Raji (cell line): ENCODE data around the gene TFAP2A.

Experiments
- POLR2A ChIP-seq: IDR thresholded peaks from 2 replicates; pipeline ENCODE4 v1.6.1; 2011; ENCODE audit warnings: low read depth, low read length, control low read depth; ENCODE audit not compliant: insufficient read depth

Gene TFAP2A

DNA sequence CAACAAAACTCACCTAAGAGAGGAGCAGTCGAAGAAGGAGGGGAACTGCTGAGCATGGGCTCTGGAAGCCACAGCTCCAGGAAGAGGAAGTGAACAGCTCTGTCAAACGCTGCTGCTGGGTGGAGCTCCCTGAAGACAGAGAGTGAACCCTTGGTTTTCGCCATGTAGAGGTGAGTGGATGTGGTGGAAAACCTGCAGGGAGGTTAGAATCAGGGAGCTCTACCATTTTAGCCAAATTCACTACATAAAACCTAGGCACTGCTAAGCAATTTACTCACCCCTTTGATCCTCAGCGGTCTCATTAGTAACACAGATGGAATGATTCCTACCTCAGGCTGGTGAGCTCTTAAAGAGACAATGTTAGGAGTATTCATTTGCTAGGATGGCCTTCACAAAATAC is 19.4 kb upstream of the TFAP2A start:
- TF ChIP-seq POLR2A = no peak

DNA sequence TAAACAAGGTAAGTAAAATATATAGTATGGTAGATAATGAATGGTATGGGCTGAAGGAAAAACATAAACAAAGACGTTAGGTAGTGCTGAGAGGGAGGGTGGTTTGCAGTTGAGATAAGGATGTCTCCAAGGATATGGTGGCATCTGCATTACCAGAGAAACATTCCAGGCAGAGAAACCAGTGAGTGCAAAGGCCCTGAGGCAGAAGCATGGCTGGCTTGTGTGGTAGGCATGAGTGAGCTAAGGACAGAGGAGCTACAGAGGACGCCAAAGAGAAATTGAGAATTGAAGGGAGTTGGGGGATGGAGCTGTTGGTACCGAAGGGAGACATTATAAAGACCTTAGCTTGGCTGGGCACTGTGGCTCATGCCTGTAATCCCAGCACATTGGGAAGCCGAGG is 18.4 kb upstream of the TFAP2A start:
- no peak for TF ChIP-seq POLR2A

DNA sequence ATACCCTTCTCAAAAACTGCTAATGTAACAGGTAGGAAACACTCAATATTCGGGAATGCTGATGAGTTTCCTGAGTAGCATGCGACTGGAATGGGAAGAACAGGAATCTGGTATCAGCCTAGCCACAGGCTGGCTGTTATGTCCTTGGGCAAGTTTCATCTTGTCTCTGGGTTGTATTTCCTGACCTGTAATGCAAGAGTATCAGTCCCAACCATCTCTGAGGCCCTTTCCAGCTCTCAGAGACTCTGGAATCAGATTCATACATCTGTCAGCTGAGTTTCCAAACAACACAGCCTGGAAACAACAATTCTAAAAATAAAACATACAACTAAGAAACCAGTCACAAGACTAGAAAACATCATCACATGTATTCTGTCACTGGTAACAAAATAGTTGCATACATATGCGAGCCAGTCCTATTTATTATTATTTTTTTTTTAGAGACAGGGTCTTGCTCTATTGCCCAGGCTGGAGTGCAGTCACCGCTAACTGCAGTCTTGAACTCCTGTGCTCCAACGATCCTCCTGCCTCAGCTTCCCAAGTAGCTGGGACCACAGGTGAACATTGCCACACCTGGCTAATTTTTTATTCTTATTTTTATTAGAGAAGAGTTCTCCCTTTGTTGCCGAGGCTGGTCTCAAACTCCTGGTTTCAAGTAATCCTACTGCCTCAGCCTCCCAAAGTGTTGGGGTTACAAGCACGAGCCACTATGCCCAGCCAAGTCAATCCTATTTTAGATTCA is 16.7 kb upstream of the TFAP2A start:
- no peak for TF ChIP-seq POLR2A

DNA sequence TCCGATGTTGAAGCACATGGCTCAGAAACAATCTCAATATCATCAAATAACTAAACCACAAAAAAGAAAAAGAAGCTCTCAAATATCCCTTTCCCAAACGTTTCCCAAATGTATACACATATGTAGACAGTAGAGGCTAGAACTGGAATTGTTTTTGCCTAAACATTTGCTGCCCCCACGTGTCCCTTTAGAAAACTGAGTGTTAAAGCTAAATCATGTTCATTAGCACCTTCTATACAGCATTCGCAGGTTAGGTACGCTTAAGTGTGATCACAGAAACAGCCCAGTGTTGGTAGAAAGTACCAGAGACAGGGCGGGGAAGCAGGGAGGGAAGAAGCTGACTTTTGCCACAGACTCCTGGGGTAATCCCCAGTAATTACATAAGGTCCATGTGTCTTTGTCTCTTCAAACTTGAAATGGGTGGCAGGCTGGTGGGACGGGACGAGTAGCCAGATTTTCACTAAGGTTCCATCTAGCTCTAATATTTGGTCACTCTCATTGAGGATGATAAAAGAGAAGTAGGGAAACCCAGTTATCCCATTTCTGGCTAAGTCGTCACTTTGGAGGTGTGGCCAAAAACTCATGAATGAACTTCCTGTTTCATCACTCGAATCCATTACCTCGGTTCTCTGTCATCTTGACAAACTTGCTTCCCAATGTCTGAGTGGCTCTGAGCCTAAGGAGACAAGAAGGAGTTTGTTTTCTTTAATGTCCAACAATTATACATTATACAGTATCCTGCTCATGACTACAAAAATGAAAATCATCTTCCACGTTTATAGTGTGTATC is 15.0 kb upstream of the TFAP2A start:
- no peak for TF ChIP-seq POLR2A

DNA sequence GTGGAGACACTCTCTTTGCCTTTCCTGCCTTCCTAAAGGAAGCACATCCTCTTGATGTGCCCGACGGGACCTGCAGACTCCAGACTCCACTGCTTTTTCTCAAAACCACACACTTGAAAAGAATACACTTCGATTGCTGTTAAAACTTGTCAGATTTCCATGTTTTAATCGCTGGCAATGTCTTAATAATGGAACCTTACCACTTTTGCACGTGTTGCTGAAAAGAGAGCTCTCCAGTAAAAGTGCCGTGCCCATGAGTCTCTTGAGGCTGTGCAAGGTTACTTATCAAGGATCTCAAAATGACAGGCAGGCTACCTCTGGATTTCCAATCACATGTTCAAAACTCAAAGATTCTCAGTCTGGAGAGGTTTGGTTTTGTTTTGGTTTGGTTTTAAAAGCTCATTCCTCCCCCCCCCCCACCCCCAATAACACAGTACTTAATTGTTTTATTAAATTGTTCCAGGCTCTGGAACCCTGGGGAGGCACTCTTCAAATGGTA is 12.0 kb upstream of the TFAP2A start:
- TF ChIP-seq POLR2A = no peak

DNA sequence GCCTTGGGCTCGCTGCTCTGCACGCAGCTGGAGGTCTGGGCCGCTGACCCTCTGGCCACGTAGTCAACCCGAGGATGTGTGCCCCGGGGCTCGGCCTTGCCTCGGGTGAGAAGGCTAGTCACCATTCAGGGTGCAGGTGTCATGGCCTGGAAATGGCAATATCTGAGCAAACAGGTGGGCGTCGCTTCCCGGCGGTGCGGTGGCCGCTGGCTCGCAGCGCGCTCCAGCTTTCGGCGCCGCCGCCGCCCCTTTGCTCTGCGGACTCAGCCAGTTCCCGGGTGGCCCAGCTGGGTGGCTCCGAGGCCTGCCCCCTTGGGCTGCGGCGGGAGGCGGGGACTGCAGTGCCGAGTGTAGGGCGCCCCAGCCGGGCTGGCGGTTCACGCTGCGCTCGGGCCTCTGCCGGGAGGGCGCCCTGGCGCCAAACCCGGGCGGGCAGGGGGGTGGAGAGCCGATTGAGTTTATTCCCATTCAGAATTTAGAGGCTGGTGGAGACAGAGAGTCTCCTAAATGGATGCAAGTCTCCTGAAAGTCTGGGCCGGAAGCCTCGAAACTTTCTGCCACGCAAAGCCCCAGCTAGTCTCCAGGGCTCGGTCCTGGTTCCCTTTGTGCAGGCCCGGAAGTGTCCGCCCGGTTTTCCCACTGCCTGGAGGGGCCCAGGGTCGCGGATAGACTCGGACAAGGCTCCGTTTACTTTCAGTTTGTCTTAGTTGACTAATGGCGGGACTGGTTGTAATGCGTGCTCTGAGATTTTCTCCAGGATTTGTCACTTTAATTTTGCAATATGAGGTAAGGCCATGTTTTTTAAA is 11.3 kb upstream of the TFAP2A start:
- no peak for TF ChIP-seq POLR2A

DNA sequence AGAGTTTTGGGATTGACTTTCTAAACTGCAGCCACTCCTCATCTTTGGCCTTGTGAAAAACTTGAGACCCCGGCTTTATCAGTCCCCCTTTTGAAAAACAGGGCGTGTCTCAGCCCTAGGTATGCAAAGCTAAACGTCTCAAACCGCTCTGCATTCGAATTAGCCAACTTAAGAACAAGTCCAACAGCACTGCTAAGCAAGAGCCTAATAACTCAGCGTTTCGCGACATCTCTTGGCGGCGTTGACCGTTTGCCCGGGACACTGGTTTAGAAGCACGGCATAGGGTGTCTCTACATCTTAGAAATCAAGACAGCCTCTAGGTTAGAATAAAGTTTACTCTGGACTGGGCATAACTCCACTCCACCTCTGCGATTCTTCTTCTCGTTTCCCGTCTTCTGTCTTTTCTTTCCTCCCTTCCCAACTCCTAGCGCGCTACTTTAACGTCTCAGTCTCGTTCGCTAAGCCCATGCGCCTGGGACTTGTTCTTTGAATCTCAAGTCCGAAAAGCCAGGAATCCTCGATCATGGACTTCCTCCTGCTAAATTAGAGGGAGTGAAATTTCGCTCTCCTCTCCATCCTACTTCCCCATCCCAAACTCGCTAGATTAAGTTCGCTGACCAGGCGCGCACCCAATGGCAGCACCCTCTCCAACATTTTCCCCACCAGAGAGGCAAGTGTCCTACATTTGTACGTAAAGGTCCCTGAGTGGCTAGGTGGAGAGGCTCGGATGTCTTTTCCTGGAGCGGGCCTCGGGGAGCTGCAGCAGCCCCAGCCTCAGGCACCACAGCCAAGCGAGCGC is 10.5 kb upstream of the TFAP2A start:
- TF ChIP-seq POLR2A = no peak

DNA sequence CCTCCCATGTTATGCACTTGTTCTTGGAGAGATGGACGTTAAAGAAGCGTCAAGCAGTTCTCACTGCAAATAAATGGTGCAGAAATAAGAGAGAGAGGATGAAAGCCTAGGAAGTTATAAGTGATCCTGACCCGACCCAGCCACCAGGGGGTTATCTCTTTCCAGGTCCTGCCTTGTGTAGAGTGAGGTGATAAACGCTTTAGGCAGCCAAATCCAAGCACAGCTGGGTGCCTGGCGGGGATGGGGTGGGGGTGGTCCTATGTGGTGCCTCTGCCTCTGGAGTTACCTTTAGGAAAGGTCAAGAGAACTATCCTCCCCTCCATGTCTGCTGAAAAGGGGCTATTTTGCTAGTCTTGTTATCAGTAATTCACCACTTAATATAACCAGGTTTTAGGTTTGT is 9.2 kb upstream of the TFAP2A start:
- TF ChIP-seq POLR2A = no peak

DNA sequence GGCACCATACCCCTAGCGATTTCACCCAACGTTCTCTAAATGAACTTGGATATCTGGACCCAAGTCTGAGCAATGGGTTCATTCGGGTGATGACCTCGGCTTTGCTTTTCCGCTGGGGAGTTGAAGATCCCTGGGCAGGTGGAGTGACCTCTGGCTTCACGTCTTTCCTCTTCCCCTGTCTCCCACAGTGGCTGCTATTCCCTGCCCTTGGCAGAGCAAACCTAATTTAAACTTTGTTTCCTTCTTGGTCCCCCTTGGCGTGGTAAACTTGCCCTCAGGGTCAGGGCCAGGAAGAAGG is 7.8 kb upstream of the TFAP2A start:
- no peak for TF ChIP-seq POLR2A

DNA sequence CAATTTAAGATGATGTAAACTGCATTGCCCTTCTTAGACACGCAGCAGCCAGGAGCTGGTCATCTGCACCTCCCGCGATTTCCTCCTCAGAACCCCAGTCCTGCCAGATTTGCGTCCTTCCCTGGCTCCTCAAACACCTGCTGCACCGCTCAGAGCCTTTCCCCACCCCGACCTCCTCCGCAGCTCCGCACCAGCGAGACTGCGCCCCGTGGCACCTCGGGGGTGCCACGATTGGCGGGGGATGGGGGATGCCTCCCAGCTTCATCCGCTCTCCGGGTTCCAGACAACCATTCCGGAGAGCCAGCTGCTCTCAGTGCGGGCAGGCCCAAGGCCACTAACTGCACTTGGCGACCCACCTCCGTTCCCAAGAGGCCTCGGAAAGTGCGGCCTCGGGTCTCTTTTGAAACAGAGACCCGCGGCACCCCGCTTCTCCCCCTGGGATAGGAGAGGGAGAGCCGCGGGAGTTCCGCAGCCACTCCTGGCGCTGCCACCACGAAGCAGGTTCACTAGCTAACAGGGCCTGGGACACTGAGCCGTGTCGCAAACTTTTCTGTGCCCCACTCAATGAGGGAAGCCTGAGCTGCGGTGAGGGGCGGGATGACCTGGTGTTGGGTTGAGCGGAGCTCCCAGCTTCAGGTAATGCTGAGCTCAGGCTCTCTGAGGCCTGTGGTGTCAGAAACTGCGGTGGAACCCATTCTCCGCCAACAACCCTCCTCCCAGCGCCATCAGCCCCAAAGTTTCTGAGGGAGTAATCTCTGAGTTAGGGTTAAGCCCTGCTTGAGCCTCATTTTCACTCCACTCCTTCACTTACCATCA is 7.3 kb upstream of the TFAP2A start:
- TF ChIP-seq POLR2A = no peak

DNA sequence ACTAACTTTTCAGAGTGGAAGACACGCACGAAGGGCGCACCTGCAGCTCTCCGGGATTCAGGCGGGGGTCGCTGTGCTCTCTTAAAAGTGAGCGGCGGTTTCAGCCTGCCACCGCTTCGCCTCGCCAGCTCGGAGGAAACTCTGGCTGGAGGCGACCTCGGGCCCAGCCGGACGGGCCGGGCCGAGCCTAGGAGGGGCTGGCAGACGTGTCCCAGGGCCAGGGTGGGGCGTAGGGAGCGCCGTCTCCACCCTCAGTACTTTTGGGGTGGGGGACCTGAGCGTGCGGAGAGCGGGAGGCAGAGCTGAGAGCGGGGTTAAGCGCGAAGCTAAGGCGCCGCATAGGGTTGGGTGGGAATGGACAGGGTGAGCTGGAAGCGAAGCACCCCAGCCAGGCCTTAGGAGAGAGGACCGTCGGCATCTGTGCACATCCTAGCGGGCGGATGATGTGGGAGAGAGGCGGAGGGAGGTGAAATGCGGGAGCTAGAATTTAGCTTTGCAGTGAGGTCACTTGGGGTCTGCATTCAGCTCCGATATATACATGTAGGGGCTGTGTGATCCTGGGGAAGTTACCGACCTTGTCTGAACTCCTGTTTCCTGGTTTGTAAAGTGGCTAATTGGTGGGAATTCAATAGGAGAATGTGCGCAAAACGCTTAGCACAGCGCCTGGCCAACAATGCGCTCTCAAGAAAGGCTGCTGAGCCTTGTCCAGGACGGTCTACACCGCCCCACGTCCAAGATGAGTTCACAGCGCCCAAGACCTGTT is 6.5 kb upstream of the TFAP2A start:
- TF ChIP-seq POLR2A = no peak

DNA sequence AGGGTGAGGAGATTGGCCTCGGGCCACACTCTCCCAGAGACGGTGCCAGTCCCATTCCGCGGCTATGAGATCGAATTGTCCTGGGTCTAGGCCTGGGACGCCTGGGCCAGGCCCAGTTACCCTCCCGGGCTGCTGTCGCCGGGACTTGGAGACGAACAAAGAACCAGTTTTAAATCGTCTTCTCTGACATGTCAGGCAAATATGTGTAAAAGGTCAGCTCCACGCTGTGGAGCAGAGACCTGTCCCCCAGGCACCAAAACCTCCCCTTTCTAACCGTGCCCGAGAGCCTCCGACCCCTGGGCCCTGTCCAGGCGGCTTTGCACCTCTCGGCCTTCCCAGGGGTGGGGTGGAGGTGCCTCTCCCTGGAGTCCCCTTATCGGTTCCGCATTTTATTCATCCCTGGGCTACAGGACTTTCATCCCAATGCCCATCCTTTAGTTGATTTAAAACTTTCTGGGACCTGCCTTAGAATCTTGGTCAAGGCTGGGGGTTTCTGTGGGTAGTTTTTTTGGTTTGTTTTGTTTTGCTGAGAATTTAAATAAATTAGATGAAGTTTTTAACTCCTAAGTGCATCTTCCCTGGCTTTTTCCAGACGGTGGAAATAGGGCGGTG is 5.8 kb upstream of the TFAP2A start:
- TF ChIP-seq POLR2A = no peak
